Stomach (tissue), 9 donors: ENCODE results near the gene SCP2. TPM values are rescaled to one million over a fixed set of nuclear protein-coding genes. Genes with fewer than 3 reads are reported as not detected.

Source experiments
- DNase-seq, 2 donors: peaks; one replicate each; pipeline versions ENCODE4 v3.0.0 to v3.0.0-alpha.2; 2013 to 2019
- H3K27ac ChIP-seq, 5 donors: fragments of 200-600 bp in 4 of 5; sonication (generic) in 4 of 5; one replicate each; pipeline ENCODE4 v1.5.1; 2013 to 2019; ENCODE audit warnings: mild to moderate bottlenecking in 1 of 5, moderate library complexity in 1 of 5
- H3K27me3 ChIP-seq, 3 donors: fragments of 200-600 bp; sonication (generic); one replicate each; pipeline ENCODE4 v1.5.1; 2017 to 2019; ENCODE audit warnings: mixed run types in 1 of 3
- H3K36me3 ChIP-seq, 4 donors: fragments of 200-600 bp; sonication (generic); 1 replicate in 3 of 4; 2 replicates in 1 of 4; pipeline ENCODE4 v1.5.1; 2016 to 2019
- H3K4me1 ChIP-seq, 4 donors: fragments of 200-600 bp; sonication (generic); one replicate each; pipeline ENCODE4 v1.5.1; 2016 to 2019
- H3K4me3 ChIP-seq, 4 donors: fragments of 200-600 bp; sonication (generic) in 3 of 4; one replicate each; pipeline ENCODE4 v1.5.1; 2016 to 2019; ENCODE audit warnings: mild to moderate bottlenecking in 1 of 4
- H3K9me3 ChIP-seq, 4 donors: fragments of 200-600 bp; sonication (generic); one replicate each; pipeline ENCODE4 v1.5.1; 2016 to 2019
- CTCF ChIP-seq, 7 experiments: fragments of 450-650 bp in 4 of 7; fragments of 200-600 bp in 3 of 7; sonication (generic) in 3 of 7; IDR thresholded peaks; one replicate each; pipeline ENCODE4 v1.5.1; 2016 to 2019; ENCODE audit warnings: antibody characterized with exemption in 7 of 7, control low read depth in 2 of 7, mild to moderate bottlenecking in 1 of 7
- EP300 ChIP-seq: sonication (generic); formaldehyde crosslinking; IDR thresholded peaks from one replicate; pipeline ENCODE4 v1.6.1; 2017; ENCODE audit warnings: antibody characterized with exemption
- POLR2A ChIP-seq, 4 donors: fragments of 450-650 bp; IDR thresholded peaks; one replicate each; pipeline ENCODE4 v1.6.1; 2016; ENCODE audit warnings: antibody characterized with exemption in 4 of 4, control low read depth in 2 of 4, mild to moderate bottlenecking in 1 of 4, moderate library complexity in 1 of 4
- POLR2AphosphoS5 ChIP-seq, 3 donors: sonication (generic); formaldehyde crosslinking; IDR thresholded peaks; one replicate each; pipeline ENCODE4 v1.6.1; 2016; ENCODE audit warnings: antibody characterized with exemption in 3 of 3
- WGBS, 5 donors: extraction: QIAGEN DNeasy Blood & Tissue Kit in 3 of 5; methylation state at CpG; one replicate each; pipeline versions ENCODE4 v1.1.5 to v1.1.7; 2013 to 2018; 5-methylcytosine and 5-hydroxymethylcytosine counted together
- intact Hi-C: fragments of 100-400 bp; cut with DNase I; formaldehyde crosslinking; loops from one replicate; pipeline ENCODE4 v1.15.1; 2023; ENCODE audit warnings: low total_unique reads
- polyA plus RNA-seq, 3 donors: library from polyadenylated mRNA; stranded (reverse); fragments of 200-250 nt; gene quantifications; one replicate each; pipeline ENCODE4 v1.2.3, GENCODE V29; 2013
- total RNA-seq, 5 donors: library from RNA; depleted of rRNA; stranded (reverse); fragments of >200 nt; gene quantifications; one replicate each; pipeline versions ENCODE4 v1.1.0 to v1.2.3, GENCODE V29; 2014 to 2016
- donor health status: healthy with polysubstance abuse.
- donor health status: Bipolar disorder and iron deficiency.
- donor health status: healthy.

SCP2 gene
- total and polyA plus RNA-seq, 8 donors, result 45.1 to 347 (median 97.0) TPM

- WGBS, 5 donors, result 0 to 2% (median 1%) methylated on average over 9 of the region's 9 CpGs
- Histone ChIP-seq H3K27ac (peak overlapping the region; percentile 56 to 74 (median 71)), H3K4me3 (peak overlapping the region; percentile 51 to 64 (median 59)), H3K27me3 (no peaks in the 10 kb centered on the region), H3K4me1 (peaks cover 0 to 35% (median 25%) of the 10 kb centered on the region in 4 donors), H3K36me3 (peaks cover 0 to 14% (median 13%) of the 10 kb centered on the region in 4 donors), H3K9me3 (no peaks in the 10 kb centered on the region)
- intact Hi-C loops, result no loop called here
- TF ChIP-seq POLR2AphosphoS5 (IDR thresholded peaks at IDR 0.05) (peak; percentile 60 to 87 (median 75)), CTCF (IDR thresholded peaks at IDR 0.05) (no peak)
- peak; percentile 82 to 96 for DNase-seq
Measured at GRCh38 chr1:53014791-53015507, 87.9 kb downstream of the SCP2 start.

DNA sequence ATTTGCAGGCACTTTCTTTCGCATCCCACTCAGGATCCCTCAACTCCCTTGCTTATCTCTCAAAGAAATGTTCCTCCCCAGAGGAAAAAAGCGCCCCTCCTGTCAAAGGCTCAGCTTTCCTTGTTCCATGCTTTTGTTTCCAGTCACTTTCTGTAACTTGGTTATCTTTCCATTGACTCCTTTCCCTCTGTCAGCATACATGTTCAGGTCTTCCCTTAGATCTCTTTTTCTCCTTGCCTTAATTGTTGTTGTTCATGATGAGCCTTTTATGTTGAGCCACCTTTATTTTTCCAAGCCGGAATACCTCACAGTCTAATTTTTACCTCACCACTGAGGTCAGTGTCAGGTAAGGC, 88.4 kb downstream of the SCP2 start:
- no peaks in the 10 kb centered on the region for H3K27me3 ChIP-seq
- no peak for TF ChIP-seq EP300
- no peak for TF ChIP-seq POLR2A (IDR thresholded peaks at IDR 0.05)
- no peak for TF ChIP-seq POLR2AphosphoS5 (IDR thresholded peaks at IDR 0.05)
- no peak for TF ChIP-seq CTCF (IDR thresholded peaks at IDR 0.05)
- H3K27ac ChIP-seq, result peak overlapping the region in 4 of 5 donors; percentile 59 to 74 (median 72)
- intact Hi-C loops, result no loop called here
- no peak for DNase-seq
- no peaks in the 10 kb centered on the region for H3K9me3 ChIP-seq
- peak overlapping the region; percentile 51 to 64 (median 59) for H3K4me3 ChIP-seq
- peaks cover 0 to 35% (median 25%) of the 10 kb centered on the region in 4 donors for H3K4me1 ChIP-seq
- WGBS, 5 donors, result 11 to 26% (median 14%) methylated on average over 3 of the region's 3 CpGs
- peaks cover 0 to 14% (median 13%) of the 10 kb centered on the region in 4 donors for H3K36me3 ChIP-seq

DNA sequence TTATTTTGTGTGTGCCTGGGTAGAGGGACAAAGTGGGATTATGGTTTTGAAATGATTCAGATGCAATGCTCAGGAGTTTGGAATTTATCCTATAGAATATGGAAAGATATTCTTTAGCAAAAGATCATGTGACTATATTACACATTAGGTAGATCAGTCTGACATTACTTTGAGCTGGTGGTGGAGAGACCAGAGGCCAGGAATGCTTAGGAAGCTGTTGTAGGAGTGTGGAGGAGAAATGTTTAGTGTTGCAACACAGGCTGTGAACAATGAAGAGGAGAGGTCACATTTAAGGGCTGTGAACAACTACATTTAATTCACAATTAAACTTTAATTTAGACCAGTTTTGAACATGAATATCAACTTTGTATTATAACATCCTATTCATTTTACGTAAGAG, 89.6 kb downstream of the SCP2 start:
- no peaks in the 10 kb centered on the region for H3K27me3 ChIP-seq
- H3K9me3 ChIP-seq, result no peaks in the 10 kb centered on the region
- H3K4me1 ChIP-seq, result peaks cover 0 to 38% (median 26%) of the 10 kb centered on the region in 4 donors
- intact Hi-C loops, result no loop called here
- WGBS, 5 donors, result 87 to 100% (median 93%) methylated on average over 1 of the region's 1 CpG
- no peak overlapping the region for H3K4me3 ChIP-seq
- DNase-seq, result no peak
- TF ChIP-seq POLR2A (IDR thresholded peaks at IDR 0.05) (no peak), CTCF (IDR thresholded peaks at IDR 0.05) (no peak), EP300 (no peak), POLR2AphosphoS5 (IDR thresholded peaks at IDR 0.05) (no peak)
- H3K27ac ChIP-seq, result no peak overlapping the region
- H3K36me3 ChIP-seq, result peaks cover 0 to 14% (median 13%) of the 10 kb centered on the region in 4 donors

- no peak for TF ChIP-seq EP300
- no peak for DNase-seq
- H3K27ac ChIP-seq, result no peak overlapping the region
- H3K4me3 ChIP-seq, result no peak overlapping the region
- no peaks in the 10 kb centered on the region for H3K9me3 ChIP-seq
- H3K4me1 ChIP-seq, result peaks cover 0 to 62% (median 31%) of the 10 kb centered on the region in 4 donors
- no peaks in the 10 kb centered on the region for H3K27me3 ChIP-seq
- 49 to 91% (median 81%) methylated on average over 5 of the region's 5 CpGs for WGBS, 5 donors
- intact Hi-C loops, result no loop called here
- peaks cover 0 to 14% (median 13%) of the 10 kb centered on the region in 4 donors for H3K36me3 ChIP-seq
Measured at GRCh38 chr1:53020588-53020987, 93.5 kb downstream of the SCP2 start.

- no peak for TF ChIP-seq CTCF (IDR thresholded peaks at IDR 0.05)
- WGBS, 5 donors, result 91 to 100% (median 96%) methylated on average over 1 of the region's 1 CpG
- Histone ChIP-seq H3K36me3 (peaks cover 0 to 16% (median 13%) of the 10 kb centered on the region in 4 donors), H3K27me3 (no peaks in the 10 kb centered on the region), H3K9me3 (no peaks in the 10 kb centered on the region), H3K27ac (no peak overlapping the region), H3K4me3 (no peak overlapping the region), H3K4me1 (peaks cover 0 to 61% (median 23%) of the 10 kb centered on the region in 4 donors)
- intact Hi-C loops, result no loop called here
- DNase-seq, result no peak
Measured at GRCh38 chr1:53022179-53022578, 95.1 kb downstream of the SCP2 start.
